Activated CD4-positive, alpha-beta memory T cell treated with anti-CD3 and anti-CD28 coated beads for 36 hours (primary cell): ENCODE results near the gene LSR. TPM values are rescaled to one million over a fixed set of nuclear protein-coding genes. Genes with fewer than 3 reads are reported as not detected.
A peak's percentile ranks its signal among the peaks of the same experiment; 100 is the strongest.

Source experiments
- CTCF ChIA-PET: fragments of 350-600 bp; sonication (Branson Sonifier 250); formaldehyde crosslinking; loops from one replicate; lab custom pipeline; 2021; ENCODE audit warnings: antibody characterized with exemption, inconsistent platforms; lab: Charles Lee
- POLR2A ChIA-PET: fragments of 350-600 bp; sonication (Branson Sonifier 250); formaldehyde crosslinking; loops from one replicate; lab custom pipeline; 2021; ENCODE audit warnings: antibody characterized with exemption; lab: Charles Lee
- DNase-seq: peaks from one replicate; pipeline ENCODE4 v3.0.0-alpha.2; 2020
- H3K27ac Mint-ChIP-seq: one replicate; pipeline ENCODE4 v1.8.0; 2021; ENCODE audit warnings: mixed read lengths
- H3K27me3 Mint-ChIP-seq: one replicate; pipeline ENCODE4 v1.8.0; 2021; ENCODE audit warnings: mixed read lengths
- H3K36me3 Mint-ChIP-seq: one replicate; pipeline ENCODE4 v1.8.0; 2021; ENCODE audit warnings: mixed read lengths
- H3K4me1 Mint-ChIP-seq: one replicate; pipeline ENCODE4 v1.8.0; 2021; ENCODE audit warnings: low read depth, mixed read lengths
- H3K4me3 Mint-ChIP-seq: one replicate; pipeline ENCODE4 v1.8.0; 2021; ENCODE audit warnings: mild to moderate bottlenecking, mixed read lengths
- H3K9me3 Mint-ChIP-seq: one replicate; pipeline ENCODE4 v1.8.0; 2021; ENCODE audit warnings: mixed read lengths
- intact Hi-C: fragments of 100-400 bp; cut with micrococcal nuclease; formaldehyde crosslinking; loops from one replicate; pipeline ENCODE4 v1.15.1; 2023
- total RNA-seq, 2 experiments: library from RNA; stranded (reverse); gene quantifications; one replicate each; pipeline ENCODE4 v1.2.3, GENCODE V29; 2021

The LSR gene
- total RNA-seq, 2 experiments from 2014 or later = 25.4 to 28.7 TPM

DNA sequence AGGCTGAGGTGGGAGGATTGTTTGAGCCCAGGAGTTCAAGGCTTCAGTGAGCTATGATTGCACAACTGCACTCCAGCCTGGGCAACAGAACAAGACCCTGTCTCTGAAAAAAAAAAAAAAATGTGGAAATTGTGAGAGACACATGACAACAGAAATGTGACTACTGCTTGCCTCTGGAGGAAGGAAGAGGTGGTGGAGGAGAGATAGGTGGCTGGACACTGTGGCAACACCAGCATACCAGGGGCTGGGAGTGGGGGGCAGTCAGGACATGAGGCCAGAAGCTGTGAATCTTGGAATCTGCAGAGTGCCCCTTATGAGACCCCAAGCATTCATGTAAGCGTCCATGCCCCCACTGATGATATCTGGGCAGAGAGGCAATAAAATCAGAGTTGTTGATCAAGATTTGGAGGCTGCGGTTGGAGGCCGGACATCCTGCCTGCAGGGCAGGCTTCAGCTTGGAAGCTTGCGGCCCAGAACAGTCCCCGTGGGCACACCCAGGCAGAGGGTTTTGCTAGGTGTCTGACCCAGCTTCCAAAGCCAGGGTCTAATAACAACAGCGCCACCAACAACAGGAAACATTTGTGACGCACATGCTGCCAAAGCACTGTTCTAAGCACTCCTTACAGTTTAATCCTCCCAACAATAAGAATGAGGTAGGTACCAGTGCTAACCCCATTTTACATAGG lies 37.1 kb upstream of the LSR start:
- no peaks in the 10 kb centered on the region for H3K27me3 Mint-ChIP-seq
- H3K4me3 Mint-ChIP-seq = peak overlapping the region; percentile 42
- peak overlapping the region; percentile 92 for H3K27ac Mint-ChIP-seq
- peaks cover 5% of the 10 kb centered on the region for H3K9me3 Mint-ChIP-seq
- POLR2A ChIA-PET = interaction anchor here (0.6 to 1.6 kb wide), 2 partner anchors 28 to 54 kb away, joined by 3 read pairs; no protein-coding TSS in a partner anchor
- peaks cover 2% of the 10 kb centered on the region for H3K36me3 Mint-ChIP-seq
- intact Hi-C loops = loop anchor here (5.0 to 10.0 kb wide), 3 partner anchors 147 to 501 kb away; no protein-coding TSS in a partner anchor
- CTCF ChIA-PET = interaction anchor here (0.6 kb wide), 2 partner anchors 55 to 69 kb away, joined by 3 to 4 read pairs; no protein-coding TSS in a partner anchor
- peak; percentile 83 for DNase-seq
- peaks cover 78% of the 10 kb centered on the region for H3K4me1 Mint-ChIP-seq

DNA sequence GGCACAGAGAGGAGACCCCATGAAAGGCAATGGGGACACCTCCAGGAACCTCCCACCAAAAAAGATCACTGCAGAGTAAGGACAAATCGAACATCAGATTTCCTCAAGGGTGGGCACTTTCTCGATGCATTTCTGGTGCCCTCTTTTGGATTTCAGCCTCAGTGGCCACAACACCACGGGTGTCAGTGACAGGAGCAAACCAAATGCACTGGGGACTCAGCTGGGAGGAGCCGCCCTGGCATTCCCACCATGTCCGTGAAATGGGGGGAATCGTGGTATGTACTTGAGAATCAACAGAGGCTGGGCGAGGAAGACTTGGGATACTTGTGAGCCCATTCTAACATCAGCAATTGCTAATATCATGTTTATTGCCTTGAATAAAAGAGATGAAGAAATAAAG lies 36.6 kb upstream of the LSR start:
- no peak for DNase-seq
- H3K4me1 Mint-ChIP-seq = peaks cover 77% of the 10 kb centered on the region

DNA sequence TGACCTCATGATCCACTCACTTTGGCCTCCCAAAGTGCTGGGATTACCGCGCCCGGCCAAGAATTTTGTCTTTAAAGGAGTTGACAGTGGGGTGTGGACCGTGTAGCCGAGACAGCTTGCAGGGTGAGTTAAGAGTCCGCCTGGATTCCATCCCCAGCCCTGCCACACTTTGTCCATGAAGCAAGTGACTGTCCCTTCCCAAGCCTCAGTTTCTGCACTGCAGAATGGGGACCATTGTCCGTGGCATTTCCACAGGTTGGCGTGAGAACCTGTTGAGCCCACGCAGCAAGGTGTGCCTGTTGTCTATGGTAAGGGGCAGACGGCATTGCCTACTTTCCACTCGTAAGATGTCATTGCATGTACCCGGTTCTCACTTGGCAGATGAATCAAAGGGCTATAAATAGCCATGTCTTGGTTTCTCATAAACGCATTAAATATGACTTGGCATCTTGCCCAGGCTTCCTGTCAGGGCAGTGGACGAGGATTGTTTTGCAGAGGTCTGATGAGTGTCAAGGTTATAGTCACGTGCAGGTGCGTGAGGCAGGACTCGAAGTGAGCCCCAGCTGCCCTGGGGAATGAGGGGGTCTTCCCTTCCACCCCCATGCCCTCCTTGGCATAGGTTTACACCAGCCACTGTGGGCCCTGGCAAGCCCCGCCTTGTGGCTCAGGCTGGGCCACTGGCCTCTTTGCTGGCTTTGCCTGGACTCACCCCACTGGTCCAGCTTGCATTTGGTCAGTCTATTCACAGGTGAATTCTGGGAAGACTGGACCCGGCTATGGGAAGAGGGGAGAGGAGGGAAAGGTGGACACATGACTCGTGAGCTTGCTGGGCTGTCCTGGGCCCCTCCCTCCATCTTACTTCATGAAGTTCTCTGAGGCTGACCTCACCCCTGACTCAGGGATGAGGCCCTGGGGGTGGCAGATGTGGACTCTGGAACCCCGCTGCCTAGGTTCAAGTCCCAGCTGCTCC lies 34.9 kb upstream of the LSR start:
- ChIA-PET POLR2A (interaction anchor here (0.8 to 1.3 kb wide), 3 partner anchors 26 to 73 kb away, joined by 4 to 6 read pairs (median 5); partner anchors contain the start of gene FXYD5), CTCF (interaction anchor here (1.0 to 1.9 kb wide), 2 partner anchors 30 to 147 kb away, joined by 4 to 5 read pairs; no protein-coding TSS in a partner anchor)
- Mint-ChIP-seq H3K27me3 (no peaks in the 10 kb centered on the region), H3K9me3 (peaks cover 10% of the 10 kb centered on the region), H3K36me3 (peaks cover 2% of the 10 kb centered on the region), H3K27ac (peak overlapping the region; percentile 92), H3K4me1 (peaks cover 64% of the 10 kb centered on the region), H3K4me3 (peak overlapping the region; percentile 35)
- intact Hi-C loops = loop anchor here (1.0 to 10.0 kb wide), 6 partner anchors 9 to 498 kb away; partner anchors contain the start of gene USF2
- peak; percentile 89 for DNase-seq

More for the DNA sequence above, 36.6 kb upstream of the LSR start:
- Mint-ChIP-seq H3K27me3 (no peaks in the 10 kb centered on the region), H3K9me3 (peaks cover 8% of the 10 kb centered on the region), H3K4me3 (no peak overlapping the region), H3K27ac (peak overlapping the region; percentile 92), H3K36me3 (peaks cover 2% of the 10 kb centered on the region)
- intact Hi-C loops = loop anchor here (5.0 to 10.0 kb wide), 3 partner anchors 147 to 500 kb away; no protein-coding TSS in a partner anchor
- ChIA-PET POLR2A (no interaction called here), CTCF (no interaction called here)

DNA sequence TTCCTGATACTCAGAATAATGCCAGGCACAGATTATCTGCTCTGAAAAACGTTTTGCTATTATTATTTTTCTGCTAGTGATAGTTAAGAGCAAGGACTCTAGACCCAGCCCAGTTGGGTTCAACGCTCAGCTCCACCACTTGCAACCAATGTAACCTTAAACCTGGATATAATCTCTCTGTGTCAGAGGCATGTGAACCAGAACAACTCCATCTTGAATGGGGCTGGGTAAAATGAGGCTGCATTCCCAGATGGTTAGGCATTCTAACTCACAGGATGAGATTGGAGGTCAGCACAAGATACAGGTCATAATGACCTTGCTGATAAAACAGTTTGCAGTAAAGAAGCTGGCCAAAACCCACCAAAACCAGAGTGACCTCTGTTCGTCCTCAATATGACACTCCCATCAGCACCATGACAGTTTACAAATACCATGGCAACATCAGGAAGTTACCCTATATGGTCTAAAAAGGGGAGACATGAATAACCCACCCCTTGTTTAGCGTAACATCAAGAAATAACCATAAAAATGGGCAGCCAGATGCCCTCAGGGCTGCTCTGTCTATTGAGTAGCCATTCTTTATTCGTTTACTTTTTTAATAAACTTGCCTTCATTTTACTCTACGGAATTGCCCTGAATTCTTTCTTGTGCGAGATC lies 33.9 kb upstream of the LSR start:
- ChIA-PET POLR2A (interaction anchor here (1.2 to 1.3 kb wide), 2 partner anchors 25 to 60 kb away, joined by 5 to 6 read pairs; partner anchors contain the start of gene FXYD5), CTCF (interaction anchor here (1.0 to 1.9 kb wide), 2 partner anchors 30 to 148 kb away, joined by 4 to 5 read pairs; no protein-coding TSS in a partner anchor)
- peak; percentile 7 for DNase-seq
- Mint-ChIP-seq H3K27ac (peak overlapping the region; percentile 92), H3K27me3 (no peaks in the 10 kb centered on the region), H3K4me3 (no peak overlapping the region), H3K4me1 (peaks cover 63% of the 10 kb centered on the region), H3K9me3 (peaks cover 16% of the 10 kb centered on the region), H3K36me3 (peaks cover 2% of the 10 kb centered on the region)
- intact Hi-C loops = loop anchor here (1.0 to 10.0 kb wide), 6 partner anchors 10 to 497 kb away; partner anchors contain the start of gene USF2

DNA sequence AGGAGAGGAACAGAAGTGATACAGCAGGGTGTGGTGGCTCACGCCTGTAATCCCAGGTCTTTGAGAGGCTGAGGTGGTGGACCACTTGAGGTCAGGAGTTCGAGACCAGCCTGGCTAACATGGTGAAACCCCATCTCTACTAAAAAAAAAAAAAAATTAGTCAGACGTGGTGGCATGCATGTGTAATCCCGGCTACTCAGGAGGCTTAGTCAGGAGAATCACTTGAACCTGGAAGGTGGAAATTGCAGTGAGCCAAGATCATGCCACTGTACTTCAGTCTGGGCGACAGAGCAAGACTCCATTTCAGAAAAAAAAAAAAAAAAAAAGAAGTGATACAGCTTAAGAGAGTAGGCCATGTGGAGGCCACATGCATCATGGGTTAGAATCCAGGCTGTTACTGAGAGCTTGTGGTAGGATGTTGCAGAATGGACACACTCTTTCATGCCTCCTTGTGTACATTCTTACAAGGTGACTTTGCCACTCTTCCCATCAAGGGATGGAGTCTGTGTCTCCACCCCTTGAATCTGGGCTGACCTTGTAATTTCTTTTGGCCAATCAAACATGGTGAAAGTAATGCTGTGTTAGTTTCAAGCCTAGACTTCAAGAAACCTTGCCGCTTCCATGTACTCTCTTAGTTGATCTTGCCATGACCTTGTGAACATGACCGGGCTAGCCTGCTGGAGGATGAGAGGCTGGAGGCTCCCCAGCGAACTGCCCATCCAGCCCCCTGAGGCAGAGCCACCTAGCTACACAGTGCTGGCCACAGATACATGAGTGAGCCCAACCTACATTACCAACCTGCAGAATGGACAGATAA lies 32.6 kb upstream of the LSR start:
- Mint-ChIP-seq H3K4me1 (peaks cover 64% of the 10 kb centered on the region), H3K9me3 (peaks cover 16% of the 10 kb centered on the region), H3K4me3 (no peak overlapping the region), H3K36me3 (no peaks in the 10 kb centered on the region), H3K27me3 (no peaks in the 10 kb centered on the region), H3K27ac (peak overlapping the region; percentile 92)
- DNase-seq = peak; percentile 30
- ChIA-PET POLR2A (interaction anchor here (1.1 kb wide), 1 partner anchor 62 kb away, joined by 3 read pairs; no protein-coding TSS in a partner anchor), CTCF (interaction anchor here (0.6 to 3.2 kb wide), 3 partner anchors 62 to 101 kb away, joined by 3 to 17 read pairs (median 3); no protein-coding TSS in a partner anchor)
- intact Hi-C loops = loop anchor here (2.0 to 10.0 kb wide), 3 partner anchors 31 to 221 kb away; no protein-coding TSS in a partner anchor

DNA sequence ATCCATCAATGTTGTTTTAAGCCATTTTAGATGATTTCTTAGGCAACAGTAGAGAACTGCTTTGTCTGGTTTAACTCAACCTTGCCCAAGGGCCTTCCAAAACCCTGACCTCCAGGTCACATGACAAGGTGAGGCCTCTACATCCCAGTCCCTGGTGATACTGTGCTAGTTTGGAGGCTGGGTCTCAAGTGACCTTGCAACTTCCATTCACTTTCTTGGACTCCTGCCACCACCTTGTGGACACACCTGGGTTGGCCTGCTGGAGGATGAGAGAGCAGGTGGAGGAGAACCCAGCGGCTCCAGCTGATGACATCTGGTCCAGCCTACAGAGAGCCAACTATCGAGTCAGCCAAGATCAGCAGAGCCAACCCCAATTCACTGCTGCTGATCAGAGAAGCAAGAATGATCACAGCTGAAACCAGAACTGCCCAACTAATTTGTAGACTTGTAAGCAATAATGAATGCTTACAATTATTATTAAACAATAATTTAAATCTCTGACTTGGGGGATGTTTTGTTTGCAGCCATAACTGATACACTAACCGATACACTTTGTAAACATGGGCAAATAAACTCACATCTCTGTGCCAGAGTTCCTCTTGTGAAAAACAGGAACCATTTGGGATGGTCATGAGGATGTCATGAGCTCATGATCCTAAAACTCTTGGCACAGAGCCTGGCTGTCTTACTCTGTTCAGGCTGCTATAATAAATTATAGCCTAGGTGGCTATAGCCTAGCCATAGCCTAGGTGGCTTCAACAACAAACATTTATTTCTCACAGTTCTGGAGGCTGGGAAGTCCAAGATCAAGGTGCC lies 31.8 kb upstream of the LSR start:
- no peaks in the 10 kb centered on the region for H3K27me3 Mint-ChIP-seq
- CTCF ChIA-PET = interaction anchor here (0.8 to 3.2 kb wide), 5 partner anchors 35 to 154 kb away, joined by 3 to 17 read pairs (median 3); no protein-coding TSS in a partner anchor
- H3K36me3 Mint-ChIP-seq = no peaks in the 10 kb centered on the region
- no peak overlapping the region for H3K4me3 Mint-ChIP-seq
- POLR2A ChIA-PET = interaction anchor here (1.1 kb wide), 1 partner anchor 63 kb away, joined by 3 read pairs; no protein-coding TSS in a partner anchor
- intact Hi-C loops = loop anchor here (2.0 to 10.0 kb wide), 3 partner anchors 30 to 222 kb away; no protein-coding TSS in a partner anchor
- DNase-seq = peak; percentile 74
- peaks cover 60% of the 10 kb centered on the region for H3K4me1 Mint-ChIP-seq
- H3K27ac Mint-ChIP-seq = peak overlapping the region; percentile 92
- H3K9me3 Mint-ChIP-seq = peaks cover 16% of the 10 kb centered on the region

DNA sequence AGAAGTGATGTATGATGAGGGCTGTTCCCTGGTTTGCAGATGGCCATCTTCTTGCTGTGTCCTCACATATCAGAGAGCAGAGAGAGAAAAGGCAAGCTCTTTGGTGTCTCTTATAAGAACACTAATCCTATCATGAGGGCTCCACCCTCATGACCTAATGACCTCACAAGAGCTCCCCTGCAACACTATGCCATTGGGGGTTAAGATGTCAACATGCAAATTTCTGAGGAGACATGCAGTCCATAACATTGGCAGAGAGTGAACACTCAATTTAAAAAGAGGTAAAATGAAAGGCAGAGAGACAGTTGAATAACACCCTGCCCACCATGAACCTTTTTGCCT lies 31.2 kb upstream of the LSR start:
- Mint-ChIP-seq H3K27me3 (no peaks in the 10 kb centered on the region), H3K4me1 (peaks cover 55% of the 10 kb centered on the region), H3K9me3 (peaks cover 16% of the 10 kb centered on the region), H3K27ac (no peak overlapping the region), H3K4me3 (no peak overlapping the region), H3K36me3 (no peaks in the 10 kb centered on the region)
- ChIA-PET POLR2A (no interaction called here), CTCF (interaction anchor here (0.8 to 3.2 kb wide), 4 partner anchors 36 to 155 kb away, joined by 3 to 17 read pairs (median 3); no protein-coding TSS in a partner anchor)
- peak; percentile 4 for DNase-seq
- intact Hi-C loops = loop anchor here (2.0 to 10.0 kb wide), 3 partner anchors 29 to 223 kb away; no protein-coding TSS in a partner anchor

DNA sequence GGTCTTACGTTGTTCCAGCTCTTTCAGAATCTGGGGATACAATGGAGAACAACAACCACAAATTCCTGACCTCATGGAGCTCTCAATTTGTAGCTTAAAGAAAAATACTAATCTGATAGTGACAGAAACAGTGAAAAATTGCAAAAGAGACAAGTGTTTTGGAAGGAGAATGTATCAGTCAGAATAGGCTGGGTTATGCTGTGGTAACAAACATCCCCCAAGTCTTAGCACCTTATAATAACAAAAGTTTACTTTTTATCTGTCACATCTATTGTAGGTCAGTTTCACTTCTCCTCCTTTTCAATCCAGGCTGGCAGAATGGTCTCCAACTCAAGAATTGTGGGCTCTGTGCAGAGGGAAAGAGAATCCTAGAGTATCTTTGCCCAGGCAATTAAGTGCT lies 29.8 kb upstream of the LSR start:
- Mint-ChIP-seq H3K4me1 (peaks cover 49% of the 10 kb centered on the region), H3K4me3 (no peak overlapping the region), H3K27me3 (no peaks in the 10 kb centered on the region), H3K36me3 (no peaks in the 10 kb centered on the region), H3K27ac (no peak overlapping the region), H3K9me3 (peaks cover 16% of the 10 kb centered on the region)
- intact Hi-C loops = loop anchor here (10.0 kb wide), 2 partner anchors 154 to 224 kb away; no protein-coding TSS in a partner anchor
- POLR2A ChIA-PET = no interaction called here
- CTCF ChIA-PET = interaction anchor here (3.2 kb wide), 1 partner anchor 77 kb away, joined by 17 read pairs; no protein-coding TSS in a partner anchor
- DNase-seq = no peak

DNA sequence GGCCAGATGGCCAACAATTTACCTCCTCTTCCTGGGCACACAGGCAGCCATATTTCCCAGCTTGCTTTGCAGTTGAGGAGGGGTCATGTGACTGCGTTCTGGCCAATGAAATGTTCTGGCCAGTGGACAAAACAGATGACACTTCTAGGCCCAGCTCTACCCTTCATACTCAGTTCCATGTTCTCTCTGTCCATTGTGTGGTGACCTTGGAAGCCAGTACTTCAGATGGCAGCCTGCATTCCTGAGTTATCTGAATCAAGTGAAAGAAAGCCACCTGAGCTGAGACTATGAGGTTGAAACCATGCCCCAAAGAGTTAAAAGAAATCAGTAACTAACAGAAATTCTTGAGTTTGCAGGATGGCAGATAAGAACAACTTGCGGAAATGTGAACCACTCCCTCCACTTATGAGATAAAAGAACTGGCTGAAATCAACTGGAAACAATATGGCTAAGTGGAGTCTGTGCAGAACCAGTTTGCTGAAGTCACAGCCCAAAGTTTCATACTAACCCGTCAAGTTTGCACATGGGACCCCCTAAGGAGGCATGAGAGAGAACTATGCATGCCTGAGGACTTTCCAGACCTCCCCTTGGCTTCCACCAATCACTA lies 28.4 kb upstream of the LSR start:
- Mint-ChIP-seq H3K4me1 (peaks cover 40% of the 10 kb centered on the region), H3K4me3 (no peak overlapping the region), H3K36me3 (no peaks in the 10 kb centered on the region), H3K27me3 (no peaks in the 10 kb centered on the region), H3K9me3 (peaks cover 16% of the 10 kb centered on the region), H3K27ac (no peak overlapping the region)
- peak; percentile 8 for DNase-seq
- ChIA-PET POLR2A (no interaction called here), CTCF (interaction anchor here (1.4 kb wide), 1 partner anchor 78 kb away, joined by 5 read pairs; no protein-coding TSS in a partner anchor)
- intact Hi-C loops = no loop called here
